ENCODE data around the gene FAM47C. TPM values are rescaled to one million over a fixed set of nuclear protein-coding genes. Genes with fewer than 3 reads are reported as not detected.

FAM47C gene
- total and polyA plus RNA-seq, 7 donors: not detected

- no peak for DNase-seq
- Histone ChIP-seq H3K4me3 (no peak overlapping the region), H3K36me3 (no peaks in the 10 kb centered on the region), H3K9me3 (no peaks in the 10 kb centered on the region), H3K4me1 (no peaks in the 10 kb centered on the region), H3K27me3 (no peaks in the 10 kb centered on the region), H3K27ac (no peak overlapping the region)
- WGBS, 2 donors: 0 to 1% methylated on average over 3 of the region's 3 CpGs
- TF ChIP-seq POLR2A (IDR thresholded peaks at IDR 0.05) (no peak), EP300 (IDR thresholded peaks at IDR 0.05) (no peak), CTCF (IDR thresholded peaks at IDR 0.05) (peak in 1 of 4 experiments; percentile 9), POLR2AphosphoS5 (IDR thresholded peaks at IDR 0.05) (no peak)
- intact Hi-C loops (cut with DNase I): no loop called here
Measured at GRCh38 chrX:37060999-37061398, 52.8 kb downstream of the FAM47C start.
